Erythroblast (primary cell): ENCODE data around the gene TAF6L.
A peak's percentile ranks its signal among the peaks of the same experiment; 100 is the strongest.

Experiments used
- DNase-seq, 2 experiments: peaks; one replicate each; lab custom pipeline; 2025; lab: John Stamatoyannopoulos, UW
- GATA1 ChIP-seq: IDR thresholded peaks from 2 replicates; pipeline ENCODE4 v1.6.1; 2011; ENCODE audit warnings: low read depth, mild to moderate bottlenecking, control low read depth, low read length, moderate library complexity
- POLR2A ChIP-seq: IDR thresholded peaks from 2 replicates; pipeline ENCODE4 v1.6.1; 2011; ENCODE audit warnings: mild to moderate bottlenecking, low read length

Gene TAF6L

DNA sequence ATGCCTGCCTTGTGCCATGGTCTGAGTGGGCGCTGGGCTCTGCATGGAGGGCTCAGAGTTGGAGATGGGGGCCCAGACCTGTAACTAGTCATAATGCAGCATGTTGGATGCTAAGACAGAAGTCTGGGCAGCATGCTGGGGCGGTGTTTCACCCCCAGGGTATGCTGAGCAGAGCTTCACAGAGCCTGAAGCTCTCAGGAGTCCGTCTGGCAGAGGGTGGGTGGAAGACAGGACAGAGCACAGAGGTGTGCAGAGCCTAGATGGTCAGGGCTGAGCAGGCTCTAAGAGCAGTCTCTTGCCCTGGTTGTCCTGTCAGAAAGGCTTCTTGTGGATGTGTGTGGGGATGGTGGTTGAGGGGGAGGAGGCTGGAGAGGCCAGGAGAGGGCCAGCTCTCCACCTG, 7.2 kb downstream of the TAF6L start:
- DNase-seq: no peak
- TF ChIP-seq POLR2A (no peak), GATA1 (no peak)

DNA sequence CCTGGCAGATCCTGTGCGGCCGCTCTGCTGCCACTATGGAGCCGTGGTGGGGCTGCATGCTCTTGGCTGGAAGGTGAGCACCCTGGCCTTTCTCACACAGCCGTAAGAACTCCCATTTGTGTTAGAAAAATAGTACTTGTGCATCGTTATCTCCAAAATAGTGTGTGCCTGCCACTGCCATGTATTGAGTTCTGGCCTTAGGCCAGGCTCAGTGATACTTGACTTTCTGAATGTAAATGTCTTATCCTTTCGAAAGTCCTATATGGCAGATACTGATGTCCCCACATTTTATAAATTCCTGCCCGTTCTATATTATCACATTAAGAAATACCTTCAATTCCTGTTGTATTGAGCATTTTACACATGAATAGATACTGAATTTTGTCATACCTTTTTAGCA, 11.6 kb downstream of the TAF6L start:
- TF ChIP-seq GATA1: no peak
- no peak for TF ChIP-seq POLR2A
- DNase-seq: peak; percentile 29 to 53

DNA sequence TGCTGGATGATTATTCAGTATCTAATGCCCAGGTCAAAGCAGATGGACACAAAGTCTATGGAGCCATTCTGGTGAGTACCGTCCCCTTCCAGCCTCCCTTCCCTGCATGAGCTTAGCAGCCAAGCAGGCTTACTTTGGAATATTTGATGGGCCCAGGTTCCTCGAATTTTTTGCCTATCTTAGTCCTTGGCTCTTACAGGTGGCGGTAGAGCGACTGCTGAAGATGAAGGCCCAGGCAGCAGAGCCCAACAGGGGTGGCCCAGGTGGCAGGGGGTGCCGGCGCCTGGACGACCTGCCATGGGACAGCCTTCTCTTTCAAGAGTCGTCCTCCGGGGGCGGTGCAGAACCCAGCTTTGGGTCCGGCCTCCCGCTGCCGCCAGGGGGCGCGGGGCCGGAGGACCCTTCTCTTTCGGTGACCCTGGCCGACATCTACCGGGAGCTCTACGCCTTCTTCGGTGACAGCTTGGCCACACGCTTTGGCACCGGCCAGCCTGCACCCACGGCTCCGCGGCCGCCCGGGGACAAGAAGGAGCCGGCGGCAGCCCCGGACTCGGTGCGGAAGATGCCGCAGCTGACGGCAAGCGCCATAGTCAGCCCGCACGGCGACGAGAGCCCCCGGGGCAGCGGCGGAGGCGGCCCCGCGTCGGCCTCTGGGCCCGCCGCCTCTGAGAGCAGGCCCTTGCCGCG, 15.3 kb downstream of the TAF6L start:
- DNase-seq: peak; percentile 91 to 95
- TF ChIP-seq GATA1 (no peak), POLR2A (no peak)

DNA sequence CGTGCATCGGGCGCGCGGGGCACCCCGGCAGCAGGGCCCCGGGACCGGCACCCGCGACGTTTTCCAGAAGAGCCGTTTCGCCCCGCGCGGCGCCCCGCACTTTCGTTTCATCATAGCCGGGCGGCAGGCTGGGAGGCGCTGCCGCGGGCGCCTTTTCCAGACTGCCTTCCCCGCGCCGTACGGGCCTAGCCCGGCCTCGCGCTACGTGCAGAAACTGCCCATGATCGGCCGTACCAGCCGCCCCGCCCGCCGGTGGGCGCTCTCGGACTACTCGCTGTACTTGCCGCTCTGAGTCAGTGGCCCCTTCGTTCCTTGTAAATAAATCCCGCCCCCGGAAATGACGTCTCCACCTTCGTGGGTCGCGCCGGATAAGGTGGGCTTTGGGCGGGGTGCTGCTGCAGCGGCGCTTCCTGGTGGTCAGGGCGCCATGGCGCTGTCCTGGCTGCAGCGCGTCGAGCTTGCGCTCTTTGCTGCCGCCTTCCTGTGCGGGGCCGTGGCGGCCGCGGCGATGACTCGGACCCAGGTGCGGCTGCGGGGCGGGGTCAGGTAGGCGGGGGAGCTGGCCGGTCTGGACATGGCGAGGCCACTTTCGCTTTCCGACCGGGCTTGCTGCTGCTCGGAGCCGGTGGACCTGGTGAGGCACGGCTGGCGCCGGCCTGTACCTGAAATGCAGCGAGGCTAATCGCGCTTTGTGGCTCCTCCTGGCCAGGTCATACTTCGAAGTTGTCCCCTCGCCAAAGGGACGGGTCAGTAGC, 16.0 kb downstream of the TAF6L start, which contains the start of gene TMEM179B:
Gene TMEM179B, plus strand, starts transcription at position 398 of the 755 bp plus-strand sequence. Its CDS starts 30 bp downstream, at position 428.
- DNase-seq: peak; percentile 99

DNA sequence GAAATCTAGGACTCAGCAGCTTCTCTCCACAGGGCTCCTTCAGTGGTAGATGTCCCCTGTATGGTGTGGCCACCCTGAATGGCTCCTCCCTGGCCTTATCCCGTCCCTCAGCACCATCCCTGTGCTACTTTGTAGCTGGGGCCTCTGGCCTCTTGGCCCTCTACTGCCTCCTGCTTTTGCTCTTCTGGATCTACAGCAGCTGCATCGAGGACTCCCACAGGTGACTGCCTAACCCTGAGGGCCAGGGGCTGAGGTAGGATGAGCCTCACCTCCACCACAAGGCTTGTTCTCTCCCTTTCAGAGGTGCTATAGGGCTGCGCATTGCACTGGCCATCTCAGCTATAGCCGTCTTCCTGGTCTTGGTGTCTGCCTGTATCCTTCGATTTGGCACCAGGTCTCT, 17.8 kb downstream of the TAF6L start:
- TF ChIP-seq GATA1 (no peak), POLR2A (no peak)

More for the DNA sequence above, 16.0 kb downstream of the TAF6L start, which contains the start of gene TMEM179B:
- TF ChIP-seq POLR2A (peak; percentile 97), GATA1 (no peak)

DNA sequence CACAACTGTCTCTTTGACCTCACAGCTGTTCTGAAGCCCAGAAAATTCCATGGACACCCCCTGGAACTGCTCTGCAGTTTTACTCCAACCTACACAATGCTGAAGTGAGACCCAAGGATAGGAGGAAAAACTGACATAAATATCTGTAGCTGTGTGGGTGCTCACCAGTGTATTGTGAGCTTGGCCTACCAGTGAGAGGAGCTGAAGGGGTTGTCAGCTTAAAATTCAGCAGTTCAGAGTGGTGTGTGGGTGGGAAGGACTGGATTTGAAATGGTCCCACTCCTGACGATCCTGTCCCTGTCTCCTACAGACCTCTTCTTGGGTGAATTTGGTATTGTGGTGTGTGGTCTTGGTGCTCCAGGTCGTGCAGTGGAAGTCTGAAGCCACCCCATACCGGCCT, 18.4 kb downstream of the TAF6L start:
- DNase-seq: no peak
- TF ChIP-seq GATA1: no peak

More for the DNA sequence above, 17.8 kb downstream of the TAF6L start:
- DNase-seq: no peak

DNA sequence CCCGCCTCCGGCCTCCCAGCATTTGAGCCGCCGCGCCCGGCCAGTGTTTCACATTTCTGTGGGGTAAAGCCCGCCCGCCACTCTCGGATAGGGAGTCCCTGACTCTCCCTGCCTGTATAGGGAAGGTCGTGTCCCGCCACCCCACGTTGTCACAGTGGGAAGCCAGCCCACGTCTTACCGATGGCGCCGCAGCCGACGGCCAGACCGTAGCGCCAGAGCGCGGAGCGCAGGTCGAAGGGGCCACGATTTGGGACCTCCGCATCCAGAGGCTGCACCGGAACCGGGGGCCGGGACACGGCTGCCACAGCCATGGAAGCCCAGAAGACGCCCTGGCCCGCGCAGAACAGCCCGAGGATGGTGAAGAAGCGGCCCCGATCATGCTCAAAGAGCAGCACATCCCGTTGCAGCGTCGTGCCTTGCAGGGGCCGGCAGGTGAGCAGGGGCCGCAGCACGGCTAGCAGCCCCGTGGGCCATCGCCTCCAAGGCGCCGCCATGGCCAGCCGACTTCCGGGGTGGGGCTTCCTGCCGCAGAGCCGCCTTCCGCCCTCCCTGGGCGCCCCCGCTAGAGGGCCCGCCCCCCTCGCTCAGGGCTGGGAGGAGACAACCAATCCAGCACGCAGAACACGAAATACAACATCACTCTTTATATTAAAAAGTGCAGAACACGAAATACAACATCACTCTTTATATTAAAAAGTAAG, 20.5 kb downstream of the TAF6L start, which contains the start of gene TMEM223:
Gene TMEM223, minus strand, starts transcription at position 506 of the 701 bp plus-strand sequence. Its CDS starts 12 bp downstream, at position 494.
- peak; percentile 87 to 91 for DNase-seq
- no peak for TF ChIP-seq GATA1
- TF ChIP-seq POLR2A: peak; percentile 87

DNA sequence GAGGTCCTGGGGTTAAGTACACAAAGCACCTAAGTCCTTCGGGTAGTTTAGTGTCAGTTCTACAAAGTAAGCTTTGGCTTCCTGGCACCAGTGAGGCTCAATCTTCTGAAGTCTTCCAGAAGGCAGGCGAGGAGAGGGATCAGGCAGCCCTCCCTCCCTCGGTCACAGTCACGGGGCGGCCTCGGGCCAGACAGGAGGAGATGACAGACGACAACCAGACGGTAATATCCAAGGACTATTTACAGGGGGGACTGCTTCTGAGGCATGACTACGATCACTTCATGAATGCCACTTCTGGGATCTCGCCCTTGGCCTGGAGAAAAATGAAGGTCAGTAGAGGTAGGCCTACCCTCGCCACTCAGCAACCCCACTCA, 21.0 kb downstream of the TAF6L start:
- DNase-seq: peak in 1 of 2 experiments; percentile 59
- no peak for TF ChIP-seq GATA1
- TF ChIP-seq POLR2A: no peak

DNA sequence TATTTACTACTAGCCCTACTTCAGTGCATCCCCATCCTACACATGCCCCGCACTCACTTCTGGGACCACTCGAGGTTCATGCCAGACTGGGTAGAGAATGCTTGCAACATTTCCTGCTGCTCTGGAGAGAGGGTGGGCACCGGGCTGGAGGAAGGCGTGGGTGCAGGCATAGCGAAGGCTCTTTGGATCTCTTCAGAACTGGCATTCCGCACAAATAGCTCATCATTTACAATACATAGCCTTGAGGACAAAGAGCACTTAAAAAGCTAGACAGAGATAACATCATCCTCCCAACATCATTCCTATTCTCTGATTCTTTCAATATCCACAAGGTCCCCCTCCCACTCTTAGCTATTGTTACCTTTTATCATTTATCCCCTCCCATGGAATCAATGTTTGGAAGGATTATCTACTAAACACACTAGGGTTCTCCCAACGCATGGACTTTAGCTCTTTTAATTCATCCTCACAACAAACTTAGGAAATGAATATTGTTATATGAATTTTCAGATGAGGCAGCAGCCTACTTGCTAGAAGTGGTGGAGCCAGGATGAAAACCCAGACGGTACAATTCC, 23.1 kb downstream of the TAF6L start:
- TF ChIP-seq GATA1: no peak
- TF ChIP-seq POLR2A: no peak
- no peak for DNase-seq

DNA sequence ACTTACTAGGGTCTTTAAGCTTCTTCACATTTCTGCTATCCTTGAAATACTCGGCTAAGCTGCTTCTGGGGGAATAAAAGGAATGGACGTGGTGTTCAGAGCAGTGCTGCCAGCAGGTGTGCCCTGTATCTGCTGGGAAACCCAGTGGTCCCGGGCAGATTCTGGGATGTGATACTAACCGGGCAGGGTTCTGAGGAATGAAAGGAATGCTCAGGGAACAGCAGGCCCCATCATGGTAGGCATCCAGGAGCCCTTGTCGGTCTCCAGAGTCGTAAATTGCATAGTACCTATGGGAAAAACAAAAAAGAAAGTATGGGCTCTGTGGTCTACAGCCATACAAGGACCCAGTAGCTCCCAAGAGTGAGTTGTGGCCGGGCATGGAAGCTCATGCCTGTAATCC, 25.1 kb downstream of the TAF6L start:
- no peak for TF ChIP-seq POLR2A
- no peak for TF ChIP-seq GATA1

DNA sequence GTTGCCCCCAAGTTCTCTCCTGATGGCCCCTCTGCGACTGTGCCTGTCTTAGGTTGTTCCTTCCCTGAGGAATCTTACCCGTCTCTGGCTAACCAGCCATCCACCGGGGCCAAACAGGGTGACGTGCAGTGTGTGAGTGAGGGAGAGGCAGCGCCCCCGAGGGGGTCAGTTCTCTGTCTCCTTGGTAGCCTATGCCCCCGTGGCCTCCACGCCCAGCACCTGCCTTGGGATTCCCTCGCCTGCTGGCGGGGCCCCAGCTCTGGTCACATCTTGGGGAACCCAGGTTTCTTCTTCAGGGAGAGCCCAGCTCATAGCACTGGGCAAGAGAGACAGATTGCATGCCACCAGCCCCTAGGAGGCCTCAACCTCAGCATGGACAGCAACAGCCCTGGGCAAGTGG, 28.3 kb downstream of the TAF6L start:
- TF ChIP-seq POLR2A (no peak), GATA1 (no peak)
- DNase-seq: no peak

More for the DNA sequence above, 25.1 kb downstream of the TAF6L start:
- no peak for DNase-seq

DNA sequence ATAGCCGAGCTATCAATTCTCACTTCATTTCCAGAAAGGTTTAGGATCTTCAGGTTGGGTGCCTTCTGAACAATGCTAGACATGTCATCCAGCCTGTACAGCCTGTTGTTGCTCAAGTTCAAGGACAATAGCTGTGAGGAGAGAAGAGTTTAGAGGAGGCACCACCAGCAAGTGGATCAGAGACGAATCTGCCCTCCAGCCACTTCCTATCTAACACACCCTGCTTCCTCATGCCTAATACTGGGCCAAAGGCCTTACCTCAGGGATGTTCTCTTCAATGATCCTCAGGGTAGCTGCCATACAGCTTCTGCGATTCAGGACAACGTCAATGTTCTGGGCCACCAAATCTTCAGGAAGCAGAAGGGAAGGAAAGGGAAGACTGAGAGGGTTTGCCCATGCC, 29.9 kb downstream of the TAF6L start:
- no peak for DNase-seq
- TF ChIP-seq GATA1 (no peak), POLR2A (no peak)
